Astrocyte (in vitro differentiated cells and primary cell): ENCODE data around the gene EML6.

ENCODE experiments used
- CTCF ChIP-seq: IDR thresholded peaks from 2 replicates; pipeline ENCODE4 v1.5.1; 2011; ENCODE audit warnings: low read depth, mild to moderate bottlenecking, inconsistent platforms, low read length, moderate library complexity; ENCODE audit not compliant: insufficient read depth
- EZH2 ChIP-seq: IDR thresholded peaks from 2 replicates; pipeline ENCODE4 v1.6.1; 2012; ENCODE audit warnings: mild to moderate bottlenecking, low read length, inconsistent platforms; ENCODE audit not compliant: insufficient read depth

GRCh38 chr2:54954705-54955357 is 231.4 kb downstream of the EML6 start:
- TF ChIP-seq CTCF: no peak
- no peak for TF ChIP-seq EZH2
